ENCODE results near the gene SPIC. TPM values are rescaled to one million over a fixed set of nuclear protein-coding genes. Genes with fewer than 3 reads are reported as not detected.

Gene SPIC
- total and polyA plus RNA-seq, 3 experiments from 2014 or later: not detected

Other genes starting within 250 kb of the SPIC start
- 10 to 100 TPM; 58.6 to 58.8 TPM for gene UTP20, start 195.2 kb upstream of the SPIC start, total RNA-seq
- gene UTP20, start 195.2 kb upstream of the SPIC start, polyA plus RNA-seq: 5.8 TPM
- gene ARL1, start 67.6 kb upstream of the SPIC start, total RNA-seq: 10 to 100 TPM; 71.1 to 74.4 TPM
- 41.7 TPM for gene ARL1, start 67.6 kb upstream of the SPIC start, polyA plus RNA-seq
- not detected for gene MYBPC1, start 119.6 kb downstream of the SPIC start, total RNA-seq
- not detected for gene MYBPC1, start 119.6 kb downstream of the SPIC start, polyA plus RNA-seq
- 10 to 100 TPM; 29.1 to 29.2 TPM for gene CHPT1, start 222.3 kb downstream of the SPIC start, total RNA-seq
- 43.2 TPM for gene CHPT1, start 222.3 kb downstream of the SPIC start, polyA plus RNA-seq

Measured in CD8-positive, alpha-beta memory T cell (primary cell).